ENCODE data around the gene MYLK3.
"Not testable (repeated sequence)": the region's sequence is repeated elsewhere in the genome, so short reads cannot be mapped to it uniquely, and the experiment has no call there.

Gene MYLK3

GRCh38 chr16:46747777-46748651, at the start of gene MYLK3:
MYLK3 (minus strand) TSS chr16:46748344; CDS start chr16:46748193, 151 bp downstream.
- no peak for DNase-seq

GRCh38 chr16:46797501-46797900, 49.4 kb upstream of the MYLK3 start:
- no peak for DNase-seq

GRCh38 chr16:46796764-46797269, 48.7 kb upstream of the MYLK3 start:
- DNase-seq: no peak

DNA sequence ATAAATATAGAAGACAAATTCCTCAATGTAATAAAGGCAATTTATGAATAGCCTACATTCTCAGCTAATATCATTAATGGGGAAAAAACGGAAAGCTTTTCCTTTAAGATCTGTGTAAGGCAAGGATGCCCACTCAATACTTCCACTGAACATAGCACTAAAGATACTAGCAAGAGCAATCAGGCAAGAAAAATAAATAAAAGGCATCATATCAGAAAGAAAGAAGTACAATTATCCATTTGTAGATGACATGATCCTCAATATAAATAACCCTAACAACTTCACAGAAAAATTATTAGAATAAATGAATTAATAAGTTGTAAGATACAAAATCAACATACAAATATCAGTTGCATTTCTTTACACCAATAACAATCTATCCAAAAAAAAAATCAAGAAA, 45.7 kb upstream of the MYLK3 start:
- DNase-seq: no peak

DNA sequence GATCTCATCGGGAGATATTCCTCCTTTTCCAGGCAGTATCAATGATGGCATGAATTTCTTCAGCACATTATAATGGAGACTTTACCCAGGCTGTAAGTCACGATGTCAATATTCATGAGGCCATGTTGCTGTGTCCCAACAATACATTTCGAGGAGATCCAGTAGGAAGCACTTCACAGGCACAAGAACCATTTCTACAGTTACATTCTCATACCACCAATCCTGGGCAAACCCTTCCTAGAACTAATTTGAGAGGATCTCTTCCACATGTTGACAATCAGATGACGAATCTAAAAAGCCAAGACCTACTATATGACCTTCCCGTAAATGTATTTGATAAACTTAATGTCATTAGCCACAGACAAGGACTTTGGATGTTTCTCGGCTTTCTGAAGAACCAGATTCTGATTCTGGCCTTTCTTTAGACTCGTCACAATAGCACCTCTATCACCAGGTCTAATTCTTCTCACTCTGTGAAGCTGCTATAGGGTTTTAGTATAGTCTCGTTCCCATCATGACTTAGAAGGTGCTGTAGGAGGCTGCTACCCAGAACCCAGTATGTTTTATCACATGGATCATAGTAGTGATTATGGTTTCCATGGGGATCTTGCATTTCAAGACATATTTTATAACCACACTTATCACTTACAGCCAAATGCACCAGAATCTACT, 42.6 kb upstream of the MYLK3 start:
- DNase-seq: no peak

GRCh38 chr16:46789499-46790414, 41.6 kb upstream of the MYLK3 start:
- DNase-seq: no peak

GRCh38 chr16:46788891-46789474, 40.8 kb upstream of the MYLK3 start:
- DNase-seq: no peak

- DNase-seq: no peak
Observed at GRCh38 chr16:46787909-46788308, 39.8 kb upstream of the MYLK3 start.

GRCh38 chr16:46785076-46785845, 37.1 kb upstream of the MYLK3 start:
- no peak for DNase-seq

GRCh38 chr16:46784569-46784968, 36.4 kb upstream of the MYLK3 start:
- not testable (repeated sequence) for DNase-seq

DNA sequence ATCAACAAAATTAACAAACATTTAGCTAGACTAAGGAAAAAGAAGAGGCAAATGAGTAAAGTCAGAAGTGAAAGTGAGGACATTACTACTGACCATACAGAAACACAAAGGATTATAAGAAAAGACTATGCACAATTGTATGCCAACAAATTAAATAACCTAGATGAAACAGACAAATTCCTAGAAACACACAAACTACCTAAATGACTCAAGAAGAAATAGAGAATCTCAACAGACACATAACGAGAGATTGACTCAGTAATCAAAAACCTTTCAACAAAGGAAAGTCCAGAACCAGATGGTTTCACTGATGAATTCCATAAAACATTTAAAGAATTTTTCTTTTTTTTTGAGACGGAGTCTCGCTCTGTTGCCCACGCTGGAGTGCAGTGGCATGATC, 35.7 kb upstream of the MYLK3 start:
- no peak for DNase-seq

DNA sequence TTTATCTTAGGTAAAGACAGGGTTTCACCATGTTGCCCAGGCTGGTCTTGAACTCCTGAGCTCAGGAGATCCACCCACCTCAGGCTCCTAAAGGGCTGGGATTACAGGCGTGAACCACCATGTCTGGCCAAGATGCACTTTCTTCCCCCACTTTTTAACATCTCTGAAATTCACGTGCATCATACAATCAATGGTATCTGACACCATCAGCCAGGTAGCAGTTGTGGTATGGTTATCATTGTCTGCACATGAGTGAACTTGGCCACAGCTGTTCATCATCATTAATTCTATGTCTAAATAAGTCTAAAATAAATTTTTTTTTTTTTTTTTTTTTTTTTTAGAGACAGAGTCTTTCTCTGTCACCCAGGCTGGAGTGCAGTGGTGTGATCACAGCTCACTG, 34.2 kb upstream of the MYLK3 start:
- no peak for DNase-seq

- no peak for DNase-seq
Observed at GRCh38 chr16:46777804-46778203, 29.7 kb upstream of the MYLK3 start.

GRCh38 chr16:46775214-46775613, 27.1 kb upstream of the MYLK3 start:
- no peak for DNase-seq

GRCh38 chr16:46774743-46775177, 26.6 kb upstream of the MYLK3 start:
- no peak for DNase-seq

- no peak for DNase-seq
Observed at GRCh38 chr16:46772463-46772862, 24.3 kb upstream of the MYLK3 start.

GRCh38 chr16:46768809-46769208, 20.7 kb upstream of the MYLK3 start:
- DNase-seq: peak; percentile 96

- no peak for DNase-seq
Observed at GRCh38 chr16:46765050-46765449, 16.9 kb upstream of the MYLK3 start.

- DNase-seq: peak; percentile 61
Observed at GRCh38 chr16:46763147-46763546, 15.0 kb upstream of the MYLK3 start.

DNA sequence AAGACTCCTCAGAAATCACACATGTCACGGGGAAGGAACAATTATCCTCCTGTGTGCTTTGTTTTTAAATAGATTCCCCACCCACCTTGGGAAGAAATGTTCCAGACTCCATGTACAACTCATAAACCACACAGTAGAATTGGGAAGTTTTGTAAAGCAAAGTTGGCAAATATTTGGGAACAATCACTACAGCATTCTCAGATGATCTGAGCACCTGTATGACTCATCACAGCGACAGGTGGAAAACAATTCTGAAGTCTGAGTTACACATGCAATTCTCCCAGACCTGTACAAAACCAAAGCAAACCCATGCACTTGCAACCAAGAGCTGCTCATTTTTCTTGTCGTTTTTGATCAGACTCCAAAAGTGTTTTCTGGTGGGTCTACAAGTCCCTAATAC, 14.4 kb upstream of the MYLK3 start:
- peak; percentile 57 for DNase-seq

DNA sequence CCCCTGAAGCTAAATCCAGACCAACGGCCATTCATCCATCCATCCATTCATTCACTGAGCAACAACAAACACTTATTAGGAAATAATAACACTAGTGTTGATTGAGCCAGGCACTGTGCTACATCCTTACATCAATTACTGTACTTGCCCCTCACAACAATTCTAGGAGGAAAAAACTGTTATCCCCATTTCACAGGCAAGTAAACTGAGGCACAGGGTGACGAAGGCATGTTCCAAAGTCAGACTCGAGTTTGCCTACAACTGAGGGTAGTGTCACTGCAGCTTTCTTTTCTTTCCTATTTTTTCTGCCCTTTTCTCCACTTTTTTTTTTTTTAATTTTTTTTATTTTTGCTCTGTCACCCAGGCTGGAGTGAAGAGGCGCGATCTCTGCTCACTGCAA, 11.2 kb upstream of the MYLK3 start:
- DNase-seq: no peak

All from NCI-H510A treated with DMSO at 0.1 percent for 48 hours (cell line).